Naive thymus-derived CD4-positive, alpha-beta T cell (primary cell): ENCODE measurements around the gene PHACTR1. TPM values are rescaled to one million over a fixed set of nuclear protein-coding genes. Genes with fewer than 3 reads are reported as not detected.

Source experiments
- ATAC-seq: fragments of 150-1000 bp; cut with Tn5 transposase; 2 replicates; pipeline ENCODE4 v1.10.0; 2021; ENCODE audit warnings: mild to moderate bottlenecking, moderate library complexity
- CTCF ChIA-PET: fragments of 350-600 bp; sonication (Branson Sonifier 250); formaldehyde crosslinking; loops from one replicate; lab custom pipeline; 2021; ENCODE audit warnings: antibody characterized with exemption; lab: Charles Lee
- POLR2A ChIA-PET: fragments of 350-600 bp; sonication (Branson Sonifier 250); formaldehyde crosslinking; loops from one replicate; lab custom pipeline; 2021; ENCODE audit warnings: antibody characterized with exemption, inconsistent platforms; lab: Charles Lee
- DNase-seq, 9 donors: peaks; one replicate each; pipeline versions ENCODE4 v3.0.0 to v3.0.0-alpha.2; 2020 to 2022; ENCODE audit warnings: mixed read lengths in 1 of 9
- H3K27ac ChIP-seq: one replicate; pipeline ENCODE4 v1.7.0; 2013; ENCODE audit warnings: mild to moderate bottlenecking, low read depth, low read length, moderate library complexity
- H3K27me3 ChIP-seq, 2 donors: one replicate each; pipeline ENCODE4 v1.7.0; 2013; ENCODE audit warnings: low read length in 2 of 2, mild to moderate bottlenecking in 2 of 2, moderate library complexity in 2 of 2; ENCODE audit not compliant: control insufficient read depth in 2 of 2, insufficient read depth in 2 of 2
- H3K36me3 ChIP-seq, 3 experiments: 1 replicate in 2 of 3; 2 replicates in 1 of 3; pipeline ENCODE4 v1.7.0; 2013; ENCODE audit warnings: low read length in 3 of 3, mild to moderate bottlenecking in 3 of 3, moderate library complexity in 1 of 3; ENCODE audit not compliant: insufficient read depth in 3 of 3, control insufficient read depth in 2 of 3
- H3K4me1 ChIP-seq, 2 donors: one replicate each; pipeline ENCODE4 v1.7.0; 2013; ENCODE audit warnings: low read length in 2 of 2, mild to moderate bottlenecking in 2 of 2, moderate library complexity in 1 of 2; ENCODE audit not compliant: control insufficient read depth in 2 of 2, insufficient read depth in 2 of 2
- H3K4me3 ChIP-seq: 2 replicates; pipeline ENCODE4 v1.7.0; 2013; ENCODE audit warnings: mild to moderate bottlenecking, low read length
- H3K9me3 ChIP-seq, 3 experiments: 1 replicate in 2 of 3; 2 replicates in 1 of 3; pipeline ENCODE4 v1.7.0; 2013; ENCODE audit warnings: low read length in 3 of 3; ENCODE audit not compliant: control insufficient read depth in 2 of 3
- H3K27ac Mint-ChIP-seq, 9 donors: one replicate each; pipeline ENCODE4 v1.8.0; 2020 to 2022; ENCODE audit warnings: mixed read lengths in 9 of 9, mild to moderate bottlenecking in 8 of 9, moderate library complexity in 5 of 9, inconsistent platforms in 2 of 9
- H3K27me3 Mint-ChIP-seq, 5 donors: one replicate each; pipeline ENCODE4 v1.8.0; 2021 to 2022; ENCODE audit warnings: mixed read lengths in 5 of 5, mild to moderate bottlenecking in 1 of 5
- H3K36me3 Mint-ChIP-seq, 5 donors: one replicate each; pipeline ENCODE4 v1.8.0; 2020 to 2022; ENCODE audit warnings: mixed read lengths in 5 of 5, mild to moderate bottlenecking in 3 of 5, inconsistent platforms in 1 of 5
- H3K4me1 Mint-ChIP-seq, 7 donors: one replicate each; pipeline ENCODE4 v1.8.0; 2020 to 2022; ENCODE audit warnings: mixed read lengths in 7 of 7, mild to moderate bottlenecking in 3 of 7, inconsistent platforms in 1 of 7
- H3K4me3 Mint-ChIP-seq, 10 donors: one replicate each; pipeline ENCODE4 v1.8.0; 2020 to 2022; ENCODE audit warnings: mild to moderate bottlenecking in 10 of 10, mixed read lengths in 10 of 10, moderate library complexity in 6 of 10, inconsistent platforms in 2 of 10
- H3K9me3 Mint-ChIP-seq, 11 donors: one replicate each; pipeline ENCODE4 v1.8.0; 2020 to 2022; ENCODE audit warnings: mixed read lengths in 11 of 11, mild to moderate bottlenecking in 4 of 11, inconsistent platforms in 1 of 11, moderate library complexity in 1 of 11
- intact Hi-C, 2 donors: fragments of 100-400 bp; cut with micrococcal nuclease; formaldehyde crosslinking; loops; one replicate each; pipeline ENCODE4 v1.15.1; 2023
- polyA plus RNA-seq, 2 donors: library from polyadenylated mRNA; unstranded; fragments of 300-500 nt; fragmentation: Illumina TruSeq; gene quantifications; one replicate each; pipeline ENCODE4 v1.2.3, GENCODE V29; 2021
- total RNA-seq, 6 experiments: library from RNA in 5 of 6; stranded (reverse) in 5 of 6; gene quantifications; 1 replicate in 5 of 6; 2 replicates in 1 of 6; pipeline ENCODE4 v1.2.3 and lab custom pipeline; 2021 to 2026

Gene PHACTR1
- total and polyA plus RNA-seq, 7 experiments from 2014 or later, result 0.18 to 43.1 (median 0.62) TPM

GRCh38 chr6:12952318-12952717, 235.8 kb downstream of the PHACTR1 start:
- H3K4me1 Mint-ChIP-seq, result peaks cover 9 to 17% (median 12%) of the 10 kb centered on the region in 7 donors
- no peak overlapping the region for H3K4me3 Mint-ChIP-seq
- Histone ChIP-seq H3K36me3 (no peaks in the 10 kb centered on the region), H3K27ac (no peak overlapping the region), H3K4me1 (peaks cover 5 to 6% of the 10 kb centered on the region in 2 donors), H3K4me3 (no peak overlapping the region), H3K9me3 (no peaks in the 10 kb centered on the region), H3K27me3 (peaks cover 0 to under 1% of the 10 kb centered on the region in 2 donors)
- DNase-seq (no peak), ATAC-seq (no peak)
- peaks cover 0 to 5% (median 0%) of the 10 kb centered on the region in 11 donors for H3K9me3 Mint-ChIP-seq
- H3K36me3 Mint-ChIP-seq, result peaks cover 0 to 3% (median 0%) of the 10 kb centered on the region in 5 donors
- H3K27me3 Mint-ChIP-seq, result peaks cover 26 to 50% (median 37%) of the 10 kb centered on the region in 5 donors
- H3K27ac Mint-ChIP-seq, result no peak overlapping the region
- intact Hi-C loops, result no loop called here
- ChIA-PET POLR2A (no interaction called here), CTCF (no interaction called here)

- H3K27ac Mint-ChIP-seq, result no peak overlapping the region
Observed at GRCh38 chr6:12955956-12956355, 239.4 kb downstream of the PHACTR1 start.

GRCh38 chr6:12956991-12957320, 240.4 kb downstream of the PHACTR1 start:
- peaks cover 0 to 3% (median 0%) of the 10 kb centered on the region in 5 donors for H3K36me3 Mint-ChIP-seq
- Histone ChIP-seq H3K9me3 (no peaks in the 10 kb centered on the region), H3K4me3 (peak overlapping the region; percentile 73), H3K36me3 (no peaks in the 10 kb centered on the region), H3K27me3 (peaks cover 0 to 8% of the 10 kb centered on the region in 2 donors), H3K4me1 (peaks cover 5 to 6% of the 10 kb centered on the region in 2 donors), H3K27ac (no peak overlapping the region)
- peak overlapping the region; percentile 84 to 92 (median 89) for H3K4me3 Mint-ChIP-seq
- peaks cover 10 to 29% (median 23%) of the 10 kb centered on the region in 7 donors for H3K4me1 Mint-ChIP-seq
- peaks cover 0 to 4% (median 0%) of the 10 kb centered on the region in 11 donors for H3K9me3 Mint-ChIP-seq
- ATAC-seq (no peak), DNase-seq (no peak)
- peaks cover 45 to 58% (median 51%) of the 10 kb centered on the region in 5 donors for H3K27me3 Mint-ChIP-seq
- ChIA-PET CTCF (interaction anchor here (0.6 kb wide), 1 partner anchor 46 kb away, joined by 3 read pairs; no protein-coding TSS in a partner anchor), POLR2A (no interaction called here)
- intact Hi-C loops, result no loop called here
- H3K27ac Mint-ChIP-seq, result no peak overlapping the region

More at GRCh38 chr6:12955956-12956355, 239.4 kb downstream of the PHACTR1 start:
- peaks cover 45 to 58% (median 52%) of the 10 kb centered on the region in 5 donors for H3K27me3 Mint-ChIP-seq
- H3K27me3 ChIP-seq, result peaks cover 0 to 8% of the 10 kb centered on the region in 2 donors
- ChIA-PET POLR2A (no interaction called here), CTCF (no interaction called here)
- intact Hi-C loops, result no loop called here
- no peak for ATAC-seq
- H3K9me3 ChIP-seq, result no peaks in the 10 kb centered on the region
- H3K36me3 ChIP-seq, result no peaks in the 10 kb centered on the region
- no peak overlapping the region for H3K27ac ChIP-seq
- H3K4me1 Mint-ChIP-seq, result peaks cover 9 to 29% (median 23%) of the 10 kb centered on the region in 7 donors
- H3K4me1 ChIP-seq, result peaks cover 5 to 6% of the 10 kb centered on the region in 2 donors
- peaks cover 0 to 3% (median 0%) of the 10 kb centered on the region in 5 donors for H3K36me3 Mint-ChIP-seq
- peak overlapping the region; percentile 64 to 92 (median 89) for H3K4me3 Mint-ChIP-seq
- no peak overlapping the region for H3K4me3 ChIP-seq
- no peak for DNase-seq
- peaks cover 0 to 4% (median 0%) of the 10 kb centered on the region in 11 donors for H3K9me3 Mint-ChIP-seq

- peak overlapping the region in 2 of 9 donors; percentile 16 to 66 for H3K27ac Mint-ChIP-seq
- Histone ChIP-seq H3K27me3 (peaks cover 0 to 8% of the 10 kb centered on the region in 2 donors), H3K36me3 (no peaks in the 10 kb centered on the region), H3K4me1 (peaks cover 5 to 6% of the 10 kb centered on the region in 2 donors), H3K4me3 (peak overlapping the region; percentile 73), H3K9me3 (no peaks in the 10 kb centered on the region), H3K27ac (no peak overlapping the region)
- POLR2A ChIA-PET, result no interaction called here
- ATAC-seq (peak; percentile 66), DNase-seq (peak in 6 of 9 donors; percentile 7 to 25 (median 12))
- H3K4me1 Mint-ChIP-seq, result peaks cover 10 to 29% (median 24%) of the 10 kb centered on the region in 7 donors
- CTCF ChIA-PET, result interaction anchor here (0.6 kb wide), 1 partner anchor 46 kb away, joined by 3 read pairs; no protein-coding TSS in a partner anchor
- H3K36me3 Mint-ChIP-seq, result peaks cover 0 to 3% (median 0%) of the 10 kb centered on the region in 5 donors
- peak overlapping the region; percentile 84 to 92 (median 89) for H3K4me3 Mint-ChIP-seq
- peaks cover 0 to 3% (median 0%) of the 10 kb centered on the region in 11 donors for H3K9me3 Mint-ChIP-seq
- peaks cover 40 to 53% (median 50%) of the 10 kb centered on the region in 5 donors for H3K27me3 Mint-ChIP-seq
- intact Hi-C loops, result no loop called here
Observed at GRCh38 chr6:12957321-12958051, 240.9 kb downstream of the PHACTR1 start.

GRCh38 chr6:12958052-12958706, 241.6 kb downstream of the PHACTR1 start:
- Mint-ChIP-seq H3K36me3 (peaks cover 0 to 3% (median 0%) of the 10 kb centered on the region in 5 donors), H3K27ac (no peak overlapping the region), H3K27me3 (peaks cover 40 to 51% (median 48%) of the 10 kb centered on the region in 5 donors), H3K9me3 (peaks cover 0 to 3% (median 0%) of the 10 kb centered on the region in 11 donors), H3K4me3 (peak overlapping the region; percentile 84 to 92 (median 89)), H3K4me1 (peaks cover 16 to 32% (median 24%) of the 10 kb centered on the region in 7 donors)
- Histone ChIP-seq H3K4me1 (peaks cover 5 to 6% of the 10 kb centered on the region in 2 donors), H3K9me3 (no peaks in the 10 kb centered on the region), H3K27ac (no peak overlapping the region), H3K4me3 (peak overlapping the region; percentile 73), H3K27me3 (peaks cover 0 to 8% of the 10 kb centered on the region in 2 donors), H3K36me3 (no peaks in the 10 kb centered on the region)
- no peak for DNase-seq
- ChIA-PET POLR2A (no interaction called here), CTCF (no interaction called here)
- intact Hi-C loops, result no loop called here
- ATAC-seq, result no peak

- Histone ChIP-seq H3K4me3 (no peak overlapping the region), H3K36me3 (no peaks in the 10 kb centered on the region), H3K27me3 (peaks cover 0 to 8% of the 10 kb centered on the region in 2 donors), H3K4me1 (peaks cover under 1% of the 10 kb centered on the region in 2 donors), H3K27ac (no peak overlapping the region), H3K9me3 (no peaks in the 10 kb centered on the region)
- H3K36me3 Mint-ChIP-seq, result no peaks in the 10 kb centered on the region
- H3K9me3 Mint-ChIP-seq, result peaks cover 0 to 1% (median 0%) of the 10 kb centered on the region in 11 donors
- intact Hi-C loops, result no loop called here
- ATAC-seq (no peak), DNase-seq (no peak)
- CTCF ChIA-PET, result no interaction called here
- H3K27me3 Mint-ChIP-seq, result peaks cover 34 to 42% (median 39%) of the 10 kb centered on the region in 5 donors
- POLR2A ChIA-PET, result no interaction called here
- no peak overlapping the region for H3K4me3 Mint-ChIP-seq
- peaks cover 8 to 30% (median 13%) of the 10 kb centered on the region in 7 donors for H3K4me1 Mint-ChIP-seq
- no peak overlapping the region for H3K27ac Mint-ChIP-seq
Observed at GRCh38 chr6:12961761-12962160, 245.2 kb downstream of the PHACTR1 start.
